Esophagus squamous epithelium (tissue), 5 donors: ENCODE data around the gene TMEM131. TPM values are rescaled to one million over a fixed set of nuclear protein-coding genes. Genes with fewer than 3 reads are reported as not detected.
"Not testable (repeated sequence)": the region's sequence is repeated elsewhere in the genome, so short reads cannot be mapped to it uniquely, and the experiment has no call there.

Source experiments
- DNase-seq: peaks from one replicate; lab custom pipeline; 2025; lab: John Stamatoyannopoulos, UW
- H3K27ac ChIP-seq, 4 donors: fragments of 200-600 bp; sonication (generic); one replicate each; pipeline ENCODE4 v1.5.1; 2016 to 2019; ENCODE audit warnings: mild to moderate bottlenecking in 1 of 4
- H3K27me3 ChIP-seq, 4 donors: fragments of 200-600 bp; sonication (generic); 1 replicate in 3 of 4; 2 replicates in 1 of 4; pipeline versions ENCODE4 v1.5.1 to v1.6.0; 2017 to 2021; ENCODE audit warnings: antibody characterized with exemption in 1 of 4
- H3K36me3 ChIP-seq, 3 donors: fragments of 200-600 bp; sonication (generic); one replicate each; pipeline ENCODE4 v1.5.1; 2016 to 2019
- H3K4me1 ChIP-seq, 3 donors: fragments of 200-600 bp; sonication (generic); one replicate each; pipeline ENCODE4 v1.5.1; 2017 to 2019
- H3K4me3 ChIP-seq, 4 donors: fragments of 200-600 bp; sonication (generic); 1 replicate in 3 of 4; 2 replicates in 1 of 4; pipeline ENCODE4 v1.5.1; 2016 to 2019; ENCODE audit warnings: mild to moderate bottlenecking in 2 of 4, moderate library complexity in 1 of 4
- H3K9me3 ChIP-seq, 3 donors: fragments of 200-600 bp; sonication (generic); one replicate each; pipeline ENCODE4 v1.5.1; 2016 to 2019
- CTCF ChIP-seq, 6 experiments: fragments of 450-650 bp in 4 of 6; fragments of 200-600 bp in 2 of 6; sonication (generic) in 2 of 6; IDR thresholded peaks; one replicate each; pipeline ENCODE4 v1.5.1; 2016 to 2019; ENCODE audit warnings: antibody characterized with exemption in 6 of 6, mild to moderate bottlenecking in 4 of 6, moderate library complexity in 4 of 6
- POLR2A ChIP-seq, 4 donors: fragments of 450-650 bp; IDR thresholded peaks; one replicate each; pipeline ENCODE4 v1.6.1; 2017; ENCODE audit warnings: antibody characterized with exemption in 4 of 4, mild to moderate bottlenecking in 4 of 4, moderate library complexity in 3 of 4
- WGBS, 2 donors: methylation state at CpG; one replicate each; pipeline ENCODE4 v1.1.5; 2018; 5-methylcytosine and 5-hydroxymethylcytosine counted together
- intact Hi-C: fragments of 100-400 bp; cut with DNase I; formaldehyde crosslinking; loops from one replicate; pipeline ENCODE4 v1.15.0; 2022
- total RNA-seq, 4 donors: library from RNA; depleted of rRNA; stranded (reverse); fragments of >200 nt; gene quantifications; one replicate each; pipeline ENCODE4 v1.1.0, GENCODE V29; 2016
- donor health status: DM: yes; HTN: yes; CAD: no.

TMEM131 gene
- total RNA-seq, 4 donors from 2014 or later, result 24.2 to 36.4 (median 28.1) TPM

GRCh38 chr2:97963079-97963406, 32.7 kb downstream of the TMEM131 start:
- Histone ChIP-seq H3K36me3 (no peaks in the 10 kb centered on the region), H3K27ac (no peak overlapping the region), H3K9me3 (no peaks in the 10 kb centered on the region), H3K27me3 (no peaks in the 10 kb centered on the region), H3K4me1 (peaks cover 0 to 61% (median 0%) of the 10 kb centered on the region in 3 donors), H3K4me3 (no peak overlapping the region)
- no peak for DNase-seq
- intact Hi-C loops, result no loop called here
- TF ChIP-seq CTCF (IDR thresholded peaks at IDR 0.05), result no peak
- no peak for TF ChIP-seq POLR2A (IDR thresholded peaks at IDR 0.05)

- Histone ChIP-seq H3K4me3 (no peak overlapping the region), H3K4me1 (peaks cover 0 to 55% (median 0%) of the 10 kb centered on the region in 3 donors), H3K36me3 (no peaks in the 10 kb centered on the region), H3K9me3 (no peaks in the 10 kb centered on the region), H3K27me3 (no peaks in the 10 kb centered on the region), H3K27ac (no peak overlapping the region)
- 76 to 91% methylated on average over 5 of the region's 5 CpGs for WGBS, 2 donors
- no peak for TF ChIP-seq POLR2A (IDR thresholded peaks at IDR 0.05)
- TF ChIP-seq CTCF (IDR thresholded peaks at IDR 0.05), result no peak
- DNase-seq, result no peak
- intact Hi-C loops, result no loop called here
Measured at GRCh38 chr2:97961534-97961933, 34.2 kb downstream of the TMEM131 start.

GRCh38 chr2:97958184-97958583, 37.6 kb downstream of the TMEM131 start:
- TF ChIP-seq CTCF (IDR thresholded peaks at IDR 0.05) (no peak), POLR2A (IDR thresholded peaks at IDR 0.05) (no peak)
- intact Hi-C loops, result no loop called here
- Histone ChIP-seq H3K27me3 (no peaks in the 10 kb centered on the region), H3K9me3 (no peaks in the 10 kb centered on the region), H3K4me3 (no peak overlapping the region), H3K36me3 (no peaks in the 10 kb centered on the region), H3K27ac (no peak overlapping the region), H3K4me1 (peaks cover 0 to 30% (median 0%) of the 10 kb centered on the region in 3 donors)
- WGBS, 2 donors, result 44 to 94% methylated on average over 1 to 2 of the region's 2 CpGs
- no peak for DNase-seq

GRCh38 chr2:97957432-97958183, 38.1 kb downstream of the TMEM131 start:
- Histone ChIP-seq H3K27me3 (no peaks in the 10 kb centered on the region), H3K4me3 (no peak overlapping the region), H3K4me1 (peaks cover 0 to 25% (median 0%) of the 10 kb centered on the region in 3 donors), H3K27ac (no peak overlapping the region), H3K36me3 (no peaks in the 10 kb centered on the region), H3K9me3 (no peaks in the 10 kb centered on the region)
- intact Hi-C loops, result no loop called here
- no peak for TF ChIP-seq CTCF (IDR thresholded peaks at IDR 0.05)
- TF ChIP-seq POLR2A (IDR thresholded peaks at IDR 0.05), result no peak
- WGBS, 2 donors, result 74 to 79% methylated on average over 5 of the region's 5 CpGs
- no peak for DNase-seq

- H3K4me1 ChIP-seq, result peaks cover 0 to 16% (median 0%) of the 10 kb centered on the region in 3 donors
- H3K9me3 ChIP-seq, H3K27ac ChIP-seq, intact Hi-C loops, DNase-seq, H3K27me3 ChIP-seq, H3K4me3 ChIP-seq, H3K36me3 ChIP-seq: not testable (repeated sequence)
- WGBS, 2 donors, result 96 to 98% methylated on average over 12 of the region's 13 CpGs
Measured at GRCh38 chr2:97956753-97957152, 39.0 kb downstream of the TMEM131 start.
